ENCODE data around the gene STAC. TPM values are rescaled to one million over a fixed set of nuclear protein-coding genes. Genes with fewer than 3 reads are reported as not detected.

The STAC gene
- total RNA-seq, 1 donor from 2014 or later: 3.9 TPM

DNA sequence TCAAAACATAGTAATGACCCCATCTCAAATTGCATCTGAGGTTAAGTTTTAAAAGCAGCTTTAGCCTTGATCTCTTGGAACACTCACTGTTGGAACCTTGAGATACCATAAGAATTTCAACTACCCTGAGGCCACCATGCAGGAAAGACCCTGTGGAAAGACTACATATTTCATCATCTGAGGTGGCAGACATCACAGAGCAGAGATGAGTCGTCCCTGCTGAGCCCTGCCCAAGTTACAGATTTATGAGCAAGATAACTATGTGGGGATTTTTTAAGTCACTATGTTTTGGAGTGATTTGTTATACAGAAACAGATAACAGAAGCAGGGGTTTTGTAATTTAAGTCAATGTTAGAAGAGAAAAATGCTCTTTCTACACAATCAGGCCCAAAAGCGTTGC is 168.4 kb downstream of the STAC start:
- Histone ChIP-seq H3K4me3 (no peak overlapping the region), H3K27me3 (no peaks in the 10 kb centered on the region), H3K4me1 (no peaks in the 10 kb centered on the region), H3K9me3 (no peaks in the 10 kb centered on the region), H3K27ac (no peak overlapping the region), H3K36me3 (no peaks in the 10 kb centered on the region)
- intact Hi-C loops (cut with DNase I): no loop called here
- TF ChIP-seq, protein P1, sequence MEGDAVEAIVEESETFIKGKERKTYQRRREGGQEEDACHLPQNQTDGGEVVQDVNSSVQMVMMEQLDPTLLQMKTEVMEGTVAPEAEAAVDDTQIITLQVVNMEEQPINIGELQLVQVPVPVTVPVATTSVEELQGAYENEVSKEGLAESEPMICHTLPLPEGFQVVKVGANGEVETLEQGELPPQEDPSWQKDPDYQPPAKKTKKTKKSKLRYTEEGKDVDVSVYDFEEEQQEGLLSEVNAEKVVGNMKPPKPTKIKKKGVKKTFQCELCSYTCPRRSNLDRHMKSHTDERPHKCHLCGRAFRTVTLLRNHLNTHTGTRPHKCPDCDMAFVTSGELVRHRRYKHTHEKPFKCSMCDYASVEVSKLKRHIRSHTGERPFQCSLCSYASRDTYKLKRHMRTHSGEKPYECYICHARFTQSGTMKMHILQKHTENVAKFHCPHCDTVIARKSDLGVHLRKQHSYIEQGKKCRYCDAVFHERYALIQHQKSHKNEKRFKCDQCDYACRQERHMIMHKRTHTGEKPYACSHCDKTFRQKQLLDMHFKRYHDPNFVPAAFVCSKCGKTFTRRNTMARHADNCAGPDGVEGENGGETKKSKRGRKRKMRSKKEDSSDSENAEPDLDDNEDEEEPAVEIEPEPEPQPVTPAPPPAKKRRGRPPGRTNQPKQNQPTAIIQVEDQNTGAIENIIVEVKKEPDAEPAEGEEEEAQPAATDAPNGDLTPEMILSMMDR (IDR thresholded peaks at IDR 0.05): no peak
- TF ChIP-seq POLR2AphosphoS5 (IDR thresholded peaks at IDR 0.05; ENCODE audit: insufficient read depth in 1 of 2, low read depth in 1 of 2): no peak
- no peak for TF ChIP-seq POLR2A (IDR thresholded peaks at IDR 0.05)
- DNase-seq (ENCODE audit: extremely low spot score in 2 of 2): no peak

DNA sequence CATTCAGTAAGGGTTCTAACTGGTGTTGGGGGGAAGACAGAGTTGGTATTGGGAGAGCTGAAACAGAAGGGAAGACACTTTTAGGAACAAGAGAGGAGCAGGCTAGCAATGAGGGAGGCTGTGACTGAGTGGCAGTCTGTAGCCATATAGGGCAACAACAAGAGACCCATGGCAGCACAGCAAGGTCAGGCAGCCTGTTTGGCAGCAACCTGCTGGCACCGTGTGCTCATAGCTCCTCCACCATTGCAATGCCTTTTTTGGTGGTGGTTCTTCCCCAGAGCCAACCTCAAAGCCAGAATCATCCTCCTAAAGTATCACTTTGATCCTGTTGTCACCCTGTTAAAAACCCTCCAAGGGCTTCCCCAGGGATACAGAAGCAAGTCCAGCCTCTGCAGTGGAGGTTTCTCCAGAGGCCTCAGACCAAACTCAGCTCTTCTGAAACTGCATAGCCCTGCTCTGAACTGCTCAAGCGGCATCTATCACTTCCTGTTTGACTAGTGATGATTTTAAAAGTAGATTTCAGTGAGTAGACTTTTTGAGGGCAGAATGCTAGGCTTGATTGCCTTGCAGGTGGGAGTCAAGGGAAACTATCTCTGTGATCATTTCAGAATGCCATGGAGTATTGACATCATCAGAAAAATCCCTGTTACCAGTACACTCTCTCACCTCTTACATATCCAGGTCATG is 176.9 kb downstream of the STAC start:
- Histone ChIP-seq H3K4me1 (no peaks in the 10 kb centered on the region), H3K27me3 (no peaks in the 10 kb centered on the region), H3K9me3 (no peaks in the 10 kb centered on the region), H3K4me3 (no peak overlapping the region), H3K36me3 (no peaks in the 10 kb centered on the region), H3K27ac (no peak overlapping the region)
- DNase-seq (ENCODE audit: extremely low spot score in 2 of 2): no peak
- TF ChIP-seq, protein P1 (IDR thresholded peaks at IDR 0.05): no peak
- TF ChIP-seq POLR2AphosphoS5 (IDR thresholded peaks at IDR 0.05; ENCODE audit: insufficient read depth in 1 of 2, low read depth in 1 of 2) (no peak), POLR2A (IDR thresholded peaks at IDR 0.05) (no peak)
- intact Hi-C loops (cut with DNase I): no loop called here

DNA sequence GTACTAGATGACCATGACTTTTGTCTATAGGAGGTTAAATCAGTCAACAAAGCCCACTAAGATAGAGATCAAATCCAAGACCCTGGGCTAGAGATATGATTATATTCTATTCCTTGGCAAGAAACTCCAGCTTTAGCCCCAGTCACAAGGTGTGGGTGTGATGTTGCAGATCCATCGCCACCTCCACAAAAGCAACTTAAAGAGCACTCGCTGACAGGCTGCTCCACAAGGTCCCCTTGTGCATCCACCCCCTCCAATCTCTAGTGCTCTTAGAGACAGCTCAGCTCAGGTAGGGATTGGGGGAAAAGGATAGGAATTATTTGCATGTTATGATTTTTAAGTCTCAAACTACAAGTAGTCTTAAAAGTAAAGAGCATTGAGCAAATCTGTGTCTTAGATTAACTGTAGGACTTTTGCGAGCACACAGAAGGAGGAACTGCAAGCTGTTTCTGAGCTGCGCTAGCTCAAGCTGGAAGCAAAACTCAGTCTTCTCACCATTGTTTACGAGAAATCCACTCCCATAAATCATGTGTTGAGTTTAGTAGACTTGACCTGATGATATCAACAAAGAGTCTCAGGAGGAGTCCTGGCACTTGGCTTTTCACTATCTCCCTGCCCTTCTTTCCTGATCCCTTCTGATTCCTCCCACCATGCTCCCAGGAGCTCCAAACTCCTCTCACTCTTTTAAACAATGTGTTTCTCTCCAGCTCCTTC is 177.6 kb downstream of the STAC start:
- intact Hi-C loops (cut with DNase I): no loop called here
- no peaks in the 10 kb centered on the region for H3K9me3 ChIP-seq

DNA sequence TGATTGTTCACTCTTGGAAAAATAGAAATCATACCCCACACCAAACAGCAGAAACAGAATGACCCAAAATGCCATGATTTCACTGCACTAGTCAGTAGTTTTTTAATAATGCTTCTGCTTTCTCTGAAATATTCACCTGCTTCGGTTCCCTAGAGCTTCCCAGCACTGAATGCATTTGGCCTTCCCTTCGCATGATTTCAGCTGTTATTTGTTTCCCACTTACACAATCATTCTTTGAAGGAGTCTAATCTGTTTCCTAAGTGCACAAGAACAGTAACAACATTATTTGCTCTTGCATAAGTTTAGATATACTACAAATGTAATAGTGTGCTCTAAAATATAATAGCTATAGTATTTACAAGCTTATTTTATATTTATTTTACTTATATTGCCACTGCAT is 178.7 kb downstream of the STAC start:
- no peak overlapping the region for H3K4me3 ChIP-seq
- no peak for DNase-seq (ENCODE audit: extremely low spot score in 2 of 2)
- no peaks in the 10 kb centered on the region for H3K4me1 ChIP-seq
- H3K9me3 ChIP-seq: no peaks in the 10 kb centered on the region
- no peaks in the 10 kb centered on the region for H3K36me3 ChIP-seq
- no peak overlapping the region for H3K27ac ChIP-seq
- intact Hi-C loops (cut with DNase I): no loop called here
- TF ChIP-seq, protein P1 (IDR thresholded peaks at IDR 0.05): no peak
- TF ChIP-seq POLR2AphosphoS5 (IDR thresholded peaks at IDR 0.05; ENCODE audit: insufficient read depth in 1 of 2, low read depth in 1 of 2): no peak
- TF ChIP-seq POLR2A (IDR thresholded peaks at IDR 0.05): no peak
- no peaks in the 10 kb centered on the region for H3K27me3 ChIP-seq

More for the DNA sequence above, 177.6 kb downstream of the STAC start:
- Histone ChIP-seq H3K36me3 (no peaks in the 10 kb centered on the region), H3K27me3 (no peaks in the 10 kb centered on the region), H3K4me3 (no peak overlapping the region), H3K4me1 (no peaks in the 10 kb centered on the region), H3K27ac (no peak overlapping the region)
- TF ChIP-seq POLR2A (IDR thresholded peaks at IDR 0.05): no peak
- no peak for TF ChIP-seq POLR2AphosphoS5 (IDR thresholded peaks at IDR 0.05; ENCODE audit: insufficient read depth in 1 of 2, low read depth in 1 of 2)
- TF ChIP-seq, protein P1 (IDR thresholded peaks at IDR 0.05): no peak
- DNase-seq (ENCODE audit: extremely low spot score in 2 of 2): no peak

DNA sequence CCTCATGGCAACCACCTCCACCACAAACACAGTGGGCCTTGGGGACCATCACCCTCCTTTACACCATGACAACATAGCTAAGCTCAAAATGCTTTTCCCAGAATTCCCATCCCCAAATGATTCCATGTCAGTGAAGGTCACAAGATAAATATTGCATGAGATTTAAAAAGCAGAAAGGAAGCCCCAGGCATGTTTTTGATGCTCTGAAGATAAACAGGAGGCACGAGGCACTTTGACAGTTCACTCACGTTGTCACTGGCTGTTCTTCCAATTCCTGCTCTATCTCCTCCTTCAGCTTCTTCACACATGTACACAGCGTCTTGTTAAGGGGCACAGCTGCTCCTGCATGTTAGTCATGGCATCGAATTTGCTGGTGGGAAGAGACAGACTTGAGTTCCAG is 180.4 kb downstream of the STAC start:
- no peak for DNase-seq (ENCODE audit: extremely low spot score in 2 of 2)
- TF ChIP-seq POLR2A (IDR thresholded peaks at IDR 0.05) (no peak), POLR2AphosphoS5 (IDR thresholded peaks at IDR 0.05; ENCODE audit: insufficient read depth in 1 of 2, low read depth in 1 of 2) (no peak)
- TF ChIP-seq, protein P1 (IDR thresholded peaks at IDR 0.05): no peak
- intact Hi-C loops (cut with DNase I): no loop called here
- Histone ChIP-seq H3K4me1 (no peaks in the 10 kb centered on the region), H3K27ac (no peak overlapping the region), H3K4me3 (no peak overlapping the region), H3K9me3 (no peaks in the 10 kb centered on the region), H3K36me3 (no peaks in the 10 kb centered on the region), H3K27me3 (no peaks in the 10 kb centered on the region)

All from vagina (tissue), 2 donors.